Measurements from ENCODE around the gene KCNG2. TPM values are rescaled to one million over a fixed set of nuclear protein-coding genes. Genes with fewer than 3 reads are reported as not detected.

Gene KCNG2
- polyA plus RNA-seq, 1 experiment = 0.38 TPM

DNA sequence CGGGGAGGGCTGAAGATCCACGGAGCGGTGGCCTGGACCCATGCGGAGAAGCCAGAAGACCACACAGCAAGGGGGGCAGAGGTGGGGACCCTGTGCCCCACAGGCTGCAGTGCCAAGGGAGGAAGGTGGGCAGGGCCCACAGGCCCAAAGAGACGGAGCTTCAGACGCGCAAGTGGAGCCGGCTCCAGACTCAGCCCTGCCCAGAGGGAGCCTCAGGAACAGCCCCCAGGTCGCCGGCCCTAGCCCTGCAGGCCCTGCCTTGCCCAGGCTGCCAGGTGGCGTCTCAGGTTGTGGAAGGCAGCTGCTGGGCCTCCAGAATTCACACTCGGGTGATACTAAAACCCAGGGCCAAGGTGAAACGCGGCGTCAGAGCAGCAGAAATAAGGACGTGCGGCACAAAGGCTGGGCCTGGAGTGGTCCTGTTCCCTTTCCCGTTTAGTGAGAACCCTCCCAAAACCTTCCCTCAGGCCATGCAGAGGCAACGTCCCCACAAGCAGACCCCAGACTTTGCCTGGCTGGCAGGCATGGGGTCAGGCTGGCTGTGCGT, 116.9 kb downstream of the KCNG2 start:
- TF ChIP-seq, protein P1, sequence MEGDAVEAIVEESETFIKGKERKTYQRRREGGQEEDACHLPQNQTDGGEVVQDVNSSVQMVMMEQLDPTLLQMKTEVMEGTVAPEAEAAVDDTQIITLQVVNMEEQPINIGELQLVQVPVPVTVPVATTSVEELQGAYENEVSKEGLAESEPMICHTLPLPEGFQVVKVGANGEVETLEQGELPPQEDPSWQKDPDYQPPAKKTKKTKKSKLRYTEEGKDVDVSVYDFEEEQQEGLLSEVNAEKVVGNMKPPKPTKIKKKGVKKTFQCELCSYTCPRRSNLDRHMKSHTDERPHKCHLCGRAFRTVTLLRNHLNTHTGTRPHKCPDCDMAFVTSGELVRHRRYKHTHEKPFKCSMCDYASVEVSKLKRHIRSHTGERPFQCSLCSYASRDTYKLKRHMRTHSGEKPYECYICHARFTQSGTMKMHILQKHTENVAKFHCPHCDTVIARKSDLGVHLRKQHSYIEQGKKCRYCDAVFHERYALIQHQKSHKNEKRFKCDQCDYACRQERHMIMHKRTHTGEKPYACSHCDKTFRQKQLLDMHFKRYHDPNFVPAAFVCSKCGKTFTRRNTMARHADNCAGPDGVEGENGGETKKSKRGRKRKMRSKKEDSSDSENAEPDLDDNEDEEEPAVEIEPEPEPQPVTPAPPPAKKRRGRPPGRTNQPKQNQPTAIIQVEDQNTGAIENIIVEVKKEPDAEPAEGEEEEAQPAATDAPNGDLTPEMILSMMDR (IDR thresholded peaks at IDR 0.05; ENCODE audit: low read depth, low read length) = no peak
- H3K27me3 ChIP-seq (ENCODE audit: control insufficient read depth, insufficient read depth, low read length) = no peaks in the 10 kb centered on the region
- peaks cover 58% of the 10 kb centered on the region for H3K9me3 ChIP-seq (ENCODE audit: control insufficient read depth, insufficient read depth, low read length)
- H3K27ac ChIP-seq (ENCODE audit: low read depth, low read length) = no peak overlapping the region
- POLR2A ChIA-PET = no interaction called here
- CTCF ChIA-PET = no interaction called here
- DNase-seq (ENCODE audit: low read depth, low spot score) = no peak
- no peak overlapping the region for H3K4me3 ChIP-seq (ENCODE audit: low read depth, low read length)

DNA sequence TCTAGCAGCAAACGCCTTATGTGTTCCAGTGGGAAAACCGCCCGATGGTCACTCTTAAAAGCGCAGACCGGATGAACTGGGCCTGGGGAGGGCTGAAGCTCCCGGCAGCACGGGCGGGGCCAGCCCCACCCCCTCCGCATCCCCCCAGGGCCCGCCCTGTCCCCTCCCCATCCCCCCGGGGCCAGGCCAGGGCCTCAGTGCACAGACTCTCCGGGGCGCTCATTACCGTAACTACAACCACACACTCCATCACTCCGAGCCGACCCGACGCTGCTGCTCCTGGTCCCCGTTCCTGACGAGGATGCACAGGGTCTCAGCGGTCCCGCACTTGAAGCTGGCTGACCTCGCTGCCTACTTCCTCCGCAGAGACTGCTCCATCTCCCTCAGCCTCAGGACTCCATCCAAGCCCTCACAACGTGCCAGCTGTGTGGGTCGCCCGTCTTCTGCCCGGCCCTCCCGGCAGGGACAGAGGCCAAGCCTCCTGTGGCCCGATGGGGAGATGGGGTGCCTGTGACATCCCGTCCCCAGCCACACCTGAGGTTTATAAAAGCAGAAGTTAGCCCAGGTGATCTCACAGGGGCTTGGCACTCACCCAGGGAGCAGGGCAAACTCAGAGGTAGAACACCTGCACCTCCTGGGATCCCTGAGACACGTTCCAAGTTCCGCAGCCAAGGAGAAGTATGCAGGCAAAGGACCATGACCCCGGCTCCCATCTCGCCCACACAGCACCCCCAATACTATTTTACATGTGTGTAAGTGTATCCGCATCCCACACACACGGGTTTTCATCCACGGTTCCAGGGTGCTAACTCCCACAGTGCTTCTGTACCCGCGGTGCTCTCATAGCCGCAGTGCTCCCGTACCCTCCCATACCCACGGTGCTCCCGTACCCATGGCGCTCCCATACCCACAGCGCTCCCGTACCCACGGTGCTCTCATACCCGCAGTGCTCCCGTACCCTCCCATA, 117.7 kb downstream of the KCNG2 start:
- POLR2A ChIA-PET = no interaction called here
- TF ChIP-seq, protein P1 (IDR thresholded peaks at IDR 0.05; ENCODE audit: low read depth, low read length) = no peak
- CTCF ChIA-PET = no interaction called here
- no peak overlapping the region for H3K27ac ChIP-seq (ENCODE audit: low read depth, low read length)
- no peaks in the 10 kb centered on the region for H3K27me3 ChIP-seq (ENCODE audit: control insufficient read depth, insufficient read depth, low read length)
- H3K9me3 ChIP-seq (ENCODE audit: control insufficient read depth, insufficient read depth, low read length) = peaks cover 58% of the 10 kb centered on the region
- no peak for DNase-seq (ENCODE audit: low read depth, low spot score)
- no peak overlapping the region for H3K4me3 ChIP-seq (ENCODE audit: low read depth, low read length)

DNA sequence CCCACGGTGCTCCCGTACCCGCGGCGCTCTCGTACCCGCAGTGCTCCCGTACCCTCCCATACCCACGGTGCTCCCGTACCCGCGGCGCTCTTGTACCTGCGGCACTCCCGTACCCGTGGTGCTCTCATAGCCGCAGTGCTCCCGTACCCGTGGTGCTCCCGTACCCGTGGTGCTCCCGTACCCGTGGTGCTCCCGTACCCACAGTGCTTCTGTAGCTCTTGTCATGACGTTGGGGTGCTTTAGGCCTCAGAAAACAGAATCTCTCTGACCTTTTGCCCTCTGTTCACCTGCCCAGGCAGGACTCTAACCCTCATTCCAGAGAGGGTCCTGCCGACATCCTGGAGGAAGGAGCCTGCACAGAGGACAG, 118.4 kb downstream of the KCNG2 start:
- TF ChIP-seq, protein P1 (IDR thresholded peaks at IDR 0.05; ENCODE audit: low read depth, low read length) = no peak
- no peak for DNase-seq (ENCODE audit: low read depth, low spot score)
- Histone ChIP-seq H3K27ac (ENCODE audit: low read depth, low read length) (no peak overlapping the region), H3K9me3 (ENCODE audit: control insufficient read depth, insufficient read depth, low read length) (peaks cover 55% of the 10 kb centered on the region), H3K27me3 (ENCODE audit: control insufficient read depth, insufficient read depth, low read length) (no peaks in the 10 kb centered on the region), H3K4me3 (ENCODE audit: low read depth, low read length) (no peak overlapping the region)
- ChIA-PET POLR2A (no interaction called here), CTCF (no interaction called here)

DNA sequence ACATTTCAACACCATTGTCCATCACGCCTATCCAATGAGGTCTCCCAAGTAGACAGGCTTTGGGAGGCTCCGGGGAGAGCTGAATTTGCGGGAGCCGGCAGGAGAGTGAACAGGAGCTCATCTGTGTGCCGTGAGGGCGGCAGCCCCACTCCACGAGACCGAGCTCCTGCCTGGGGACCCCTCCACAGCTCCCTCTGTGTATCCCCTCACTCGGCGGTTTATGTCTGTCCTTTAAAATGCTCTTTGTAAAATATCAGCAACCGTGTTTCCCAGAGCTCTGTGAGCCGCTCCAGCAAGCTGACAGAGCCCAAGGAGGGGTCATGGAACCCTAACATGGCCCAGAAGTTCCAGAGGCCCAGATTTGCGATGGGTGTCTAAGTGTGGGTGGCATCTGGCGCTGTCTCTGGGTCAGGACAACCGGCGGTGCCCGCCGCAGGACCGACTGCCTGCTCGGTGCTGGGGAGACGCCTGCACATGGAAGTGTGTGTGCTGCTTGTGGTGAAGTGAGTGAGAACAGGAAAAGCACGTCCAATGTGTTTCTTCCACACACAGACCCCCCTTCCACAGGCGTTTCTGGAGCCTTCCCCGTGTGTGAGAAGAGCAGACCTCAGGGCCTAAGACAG, 118.9 kb downstream of the KCNG2 start:
- DNase-seq (ENCODE audit: low read depth, low spot score) = no peak
- CTCF ChIA-PET = no interaction called here

More for the DNA sequence above, 118.9 kb downstream of the KCNG2 start:
- H3K9me3 ChIP-seq (ENCODE audit: control insufficient read depth, insufficient read depth, low read length) = peaks cover 53% of the 10 kb centered on the region
- no peak overlapping the region for H3K4me3 ChIP-seq (ENCODE audit: low read depth, low read length)
- H3K27me3 ChIP-seq (ENCODE audit: control insufficient read depth, insufficient read depth, low read length) = no peaks in the 10 kb centered on the region
- TF ChIP-seq, protein P1 (IDR thresholded peaks at IDR 0.05; ENCODE audit: low read depth, low read length) = no peak
- POLR2A ChIA-PET = no interaction called here
- H3K27ac ChIP-seq (ENCODE audit: low read depth, low read length) = no peak overlapping the region

All from AG04450 (cell line).